Esophagus squamous epithelium (tissue), 5 donors: ENCODE measurements around the gene RADIL. TPM values are rescaled to one million over a fixed set of nuclear protein-coding genes. Genes with fewer than 3 reads are reported as not detected.

ENCODE experiments used
- DNase-seq: peaks from one replicate; lab custom pipeline; 2025; lab: John Stamatoyannopoulos, UW
- H3K27ac ChIP-seq, 4 donors: fragments of 200-600 bp; sonication (generic); one replicate each; pipeline ENCODE4 v1.5.1; 2016 to 2019; ENCODE audit warnings: mild to moderate bottlenecking in 1 of 4
- H3K27me3 ChIP-seq, 4 donors: fragments of 200-600 bp; sonication (generic); 1 replicate in 3 of 4; 2 replicates in 1 of 4; pipeline versions ENCODE4 v1.5.1 to v1.6.0; 2017 to 2021; ENCODE audit warnings: antibody characterized with exemption in 1 of 4
- H3K36me3 ChIP-seq, 3 donors: fragments of 200-600 bp; sonication (generic); one replicate each; pipeline ENCODE4 v1.5.1; 2016 to 2019
- H3K4me1 ChIP-seq, 3 donors: fragments of 200-600 bp; sonication (generic); one replicate each; pipeline ENCODE4 v1.5.1; 2017 to 2019
- H3K4me3 ChIP-seq, 4 donors: fragments of 200-600 bp; sonication (generic); 1 replicate in 3 of 4; 2 replicates in 1 of 4; pipeline ENCODE4 v1.5.1; 2016 to 2019; ENCODE audit warnings: mild to moderate bottlenecking in 2 of 4, moderate library complexity in 1 of 4
- H3K9me3 ChIP-seq, 3 donors: fragments of 200-600 bp; sonication (generic); one replicate each; pipeline ENCODE4 v1.5.1; 2016 to 2019
- CTCF ChIP-seq, 6 experiments: fragments of 450-650 bp in 4 of 6; fragments of 200-600 bp in 2 of 6; sonication (generic) in 2 of 6; IDR thresholded peaks; one replicate each; pipeline ENCODE4 v1.5.1; 2016 to 2019; ENCODE audit warnings: antibody characterized with exemption in 6 of 6, mild to moderate bottlenecking in 4 of 6, moderate library complexity in 4 of 6
- POLR2A ChIP-seq, 4 donors: fragments of 450-650 bp; IDR thresholded peaks; one replicate each; pipeline ENCODE4 v1.6.1; 2017; ENCODE audit warnings: antibody characterized with exemption in 4 of 4, mild to moderate bottlenecking in 4 of 4, moderate library complexity in 3 of 4
- WGBS, 2 donors: methylation state at CpG; one replicate each; pipeline ENCODE4 v1.1.5; 2018; 5-methylcytosine and 5-hydroxymethylcytosine counted together
- intact Hi-C: fragments of 100-400 bp; cut with DNase I; formaldehyde crosslinking; loops from one replicate; pipeline ENCODE4 v1.15.0; 2022
- total RNA-seq, 4 donors: library from RNA; depleted of rRNA; stranded (reverse); fragments of >200 nt; gene quantifications; one replicate each; pipeline ENCODE4 v1.1.0, GENCODE V29; 2016
- donor health status: DM: yes; HTN: yes; CAD: no.

Gene RADIL
- total RNA-seq, 4 donors from 2014 or later: 0.35 to 3.1 (median 1.8) TPM; not detected in 1

- no peak for TF ChIP-seq POLR2A (IDR thresholded peaks at IDR 0.05)
- no peak for TF ChIP-seq CTCF (IDR thresholded peaks at IDR 0.05)
- H3K4me3 ChIP-seq: no peak overlapping the region
- H3K4me1 ChIP-seq: peaks cover 0 to 18% (median 17%) of the 10 kb centered on the region in 3 donors
- H3K27ac ChIP-seq: no peak overlapping the region
- intact Hi-C loops: loop anchor here (10.0 kb wide), 1 partner anchor 295 kb away; no protein-coding TSS in a partner anchor
- H3K9me3 ChIP-seq: no peaks in the 10 kb centered on the region
- peaks cover 29 to 73% (median 43%) of the 10 kb centered on the region in 3 donors for H3K36me3 ChIP-seq
- WGBS, 2 donors: 81 to 86% methylated on average over 4 of the region's 9 CpGs
- DNase-seq: no peak
- no peaks in the 10 kb centered on the region for H3K27me3 ChIP-seq
These were observed 93.4 kb downstream of the RADIL start for GRCh38 chr7:4790078-4790465.

- Histone ChIP-seq H3K36me3 (peaks cover 34 to 79% (median 49%) of the 10 kb centered on the region in 3 donors), H3K4me3 (no peak overlapping the region), H3K9me3 (no peaks in the 10 kb centered on the region), H3K4me1 (peaks cover 0 to 18% (median 17%) of the 10 kb centered on the region in 3 donors), H3K27me3 (no peaks in the 10 kb centered on the region), H3K27ac (no peak overlapping the region)
- 85 to 87% methylated on average over 8 to 10 of the region's 26 CpGs for whole genome bisulfite sequencing, 2 donors
- intact Hi-C loops: loop anchor here (10.0 kb wide), 1 partner anchor 295 kb away; no protein-coding TSS in a partner anchor
- TF ChIP-seq POLR2A (IDR thresholded peaks at IDR 0.05) (no peak), CTCF (IDR thresholded peaks at IDR 0.05) (no peak)
- DNase-seq: no peak
These were observed 94.1 kb downstream of the RADIL start for GRCh38 chr7:4789194-4790077.

GRCh38 chr7:4788627-4789189, 94.8 kb downstream of the RADIL start:
- Histone ChIP-seq H3K4me1 (peaks cover 0 to 18% (median 17%) of the 10 kb centered on the region in 3 donors), H3K36me3 (peaks cover 38 to 86% (median 57%) of the 10 kb centered on the region in 3 donors), H3K9me3 (no peaks in the 10 kb centered on the region), H3K4me3 (no peak overlapping the region), H3K27me3 (no peaks in the 10 kb centered on the region), H3K27ac (no peak overlapping the region)
- TF ChIP-seq POLR2A (IDR thresholded peaks at IDR 0.05) (no peak), CTCF (IDR thresholded peaks at IDR 0.05) (no peak)
- WGBS, 2 donors: 83 to 93% methylated on average over 1 to 4 of the region's 27 CpGs
- intact Hi-C loops: no loop called here
- no peak for DNase-seq

- WGBS, 2 donors: 77 to 88% methylated on average over 2 to 6 of the region's 23 CpGs
- DNase-seq: no peak
- no peak for TF ChIP-seq CTCF (IDR thresholded peaks at IDR 0.05)
- no peak for TF ChIP-seq POLR2A (IDR thresholded peaks at IDR 0.05)
- Histone ChIP-seq H3K4me3 (no peak overlapping the region), H3K9me3 (no peaks in the 10 kb centered on the region), H3K36me3 (peaks cover 44 to 93% (median 63%) of the 10 kb centered on the region in 3 donors), H3K27ac (no peak overlapping the region), H3K4me1 (peaks cover 0 to 15% (median 15%) of the 10 kb centered on the region in 3 donors), H3K27me3 (no peaks in the 10 kb centered on the region)
- intact Hi-C loops: no loop called here
These were observed 95.4 kb downstream of the RADIL start for GRCh38 chr7:4787947-4788626.
